ENCODE results near the gene FADD. TPM values are rescaled to one million over a fixed set of nuclear protein-coding genes. Genes with fewer than 3 reads are reported as not detected.
A peak's percentile ranks its signal among the peaks of the same experiment; 100 is the strongest.
"Not testable (repeated sequence)": the region's sequence is repeated elsewhere in the genome, so short reads cannot be mapped to it uniquely, and the experiment has no call there.

FADD gene
- total RNA-seq, 2 experiments from 2014 or later = 40.4 to 41.3 TPM

DNA sequence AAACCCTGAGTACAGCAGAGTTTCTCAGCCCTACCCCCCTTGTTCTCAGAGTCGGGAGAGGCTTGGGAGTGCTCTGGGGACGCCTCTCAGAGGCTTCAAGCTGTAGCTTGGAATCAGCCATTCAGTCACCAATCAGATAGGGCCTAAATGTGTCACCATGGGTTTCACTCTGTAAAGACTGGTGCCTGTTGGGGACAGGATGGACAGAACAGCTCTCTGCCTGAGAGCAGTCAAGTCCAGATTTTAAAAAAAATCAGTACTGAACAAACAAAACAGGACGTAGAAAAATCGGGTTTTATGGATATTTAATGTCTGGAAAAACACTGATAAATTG is 1.3 kb downstream of the FADD start:
- DNase-seq = no peak

DNA sequence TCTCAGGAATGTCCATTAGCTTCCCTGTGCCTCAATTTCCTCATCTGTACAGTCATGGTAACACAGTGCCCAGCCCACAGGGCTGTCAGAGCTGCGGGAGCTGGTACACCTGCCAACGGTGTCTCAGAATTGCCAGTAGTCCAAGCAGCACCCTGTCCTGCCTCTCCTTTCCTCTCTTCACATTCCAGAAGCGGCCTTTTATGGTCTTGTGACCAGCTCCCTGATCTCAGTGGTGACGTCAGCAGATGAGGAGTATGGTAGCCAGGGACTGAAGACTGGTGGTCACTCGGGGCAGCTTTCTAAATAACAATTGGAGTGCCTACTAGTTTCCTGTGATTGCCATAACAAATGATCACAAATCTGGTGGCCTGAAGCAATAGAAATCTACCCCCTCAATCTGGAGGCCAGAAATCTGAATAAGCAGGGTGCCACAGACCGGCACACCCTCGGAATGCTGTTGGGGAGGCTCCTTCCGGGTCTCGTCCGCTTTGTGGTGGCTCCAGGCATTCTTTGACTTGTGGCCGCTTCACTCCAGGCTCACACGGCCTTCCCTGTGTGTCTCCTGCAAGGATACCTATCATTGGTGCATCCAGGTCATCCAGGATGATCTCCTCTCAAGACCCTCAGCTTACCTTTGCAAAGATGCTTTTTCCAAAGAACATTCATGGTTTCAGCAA is 2.1 kb downstream of the FADD start:
- POLR2A ChIA-PET = interaction anchor here (1.1 to 2.5 kb wide), 2 partner anchors 65 to 531 kb away, joined by 6 to 7 read pairs; partner anchors contain the start of genes LTO1 and PPFIA1
- peaks cover 34% of the 10 kb centered on the region for H3K36me3 Mint-ChIP-seq

More for the DNA sequence above, 1.3 kb downstream of the FADD start:
- POLR2A ChIA-PET = interaction anchor here (0.7 to 2.5 kb wide), 5 partner anchors 28 to 1248 kb away, joined by 3 to 7 read pairs (median 3); partner anchors contain the start of genes LTO1, NADSYN1 and PPFIA1
- peaks cover 29% of the 10 kb centered on the region for H3K36me3 Mint-ChIP-seq
- peak overlapping the region; percentile 96 for H3K4me3 Mint-ChIP-seq
- H3K27me3 Mint-ChIP-seq = peaks cover 3% of the 10 kb centered on the region
- peaks cover 36% of the 10 kb centered on the region for H3K4me1 Mint-ChIP-seq
- peak overlapping the region; percentile 98 for H3K27ac Mint-ChIP-seq
- no peaks in the 10 kb centered on the region for H3K9me3 Mint-ChIP-seq
- no peak for ATAC-seq (ENCODE audit: low read depth)

DNA sequence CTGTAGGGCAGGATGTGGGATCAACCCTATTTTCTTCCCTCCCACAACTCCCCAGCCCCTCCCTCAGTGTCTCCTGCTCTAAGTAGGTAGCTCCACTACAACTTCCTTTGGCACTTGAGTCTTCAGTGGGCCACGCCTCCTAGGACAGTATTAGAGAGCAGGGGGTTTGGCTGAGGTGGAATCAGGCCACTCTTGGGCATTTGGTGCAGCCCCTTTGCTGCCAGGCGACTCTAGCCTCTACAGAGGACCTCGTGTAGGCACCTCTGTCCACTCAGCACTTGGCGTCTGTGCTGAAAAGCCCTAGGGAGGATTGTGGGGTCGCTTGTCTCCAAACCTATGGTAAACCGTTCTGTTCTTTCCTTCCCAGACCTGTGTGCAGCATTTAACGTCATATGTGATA is 2.7 kb downstream of the FADD start:
- peak overlapping the region; percentile 96 for H3K4me3 Mint-ChIP-seq
- DNase-seq (no peak), ATAC-seq (ENCODE audit: low read depth) (no peak)
- no peaks in the 10 kb centered on the region for H3K9me3 Mint-ChIP-seq
- peaks cover 41% of the 10 kb centered on the region for H3K4me1 Mint-ChIP-seq
- peaks cover 34% of the 10 kb centered on the region for H3K36me3 Mint-ChIP-seq
- H3K27ac Mint-ChIP-seq = peak overlapping the region; percentile 98
- no peaks in the 10 kb centered on the region for H3K27me3 Mint-ChIP-seq
- POLR2A ChIA-PET = no interaction called here

More for the DNA sequence above, 2.1 kb downstream of the FADD start:
- peaks cover 41% of the 10 kb centered on the region for H3K4me1 Mint-ChIP-seq
- peak overlapping the region; percentile 96 for H3K4me3 Mint-ChIP-seq
- H3K27ac Mint-ChIP-seq = peak overlapping the region; percentile 98
- H3K9me3 Mint-ChIP-seq = no peaks in the 10 kb centered on the region
- DNase-seq (no peak), ATAC-seq (ENCODE audit: low read depth) (no peak)
- H3K27me3 Mint-ChIP-seq = no peaks in the 10 kb centered on the region

DNA sequence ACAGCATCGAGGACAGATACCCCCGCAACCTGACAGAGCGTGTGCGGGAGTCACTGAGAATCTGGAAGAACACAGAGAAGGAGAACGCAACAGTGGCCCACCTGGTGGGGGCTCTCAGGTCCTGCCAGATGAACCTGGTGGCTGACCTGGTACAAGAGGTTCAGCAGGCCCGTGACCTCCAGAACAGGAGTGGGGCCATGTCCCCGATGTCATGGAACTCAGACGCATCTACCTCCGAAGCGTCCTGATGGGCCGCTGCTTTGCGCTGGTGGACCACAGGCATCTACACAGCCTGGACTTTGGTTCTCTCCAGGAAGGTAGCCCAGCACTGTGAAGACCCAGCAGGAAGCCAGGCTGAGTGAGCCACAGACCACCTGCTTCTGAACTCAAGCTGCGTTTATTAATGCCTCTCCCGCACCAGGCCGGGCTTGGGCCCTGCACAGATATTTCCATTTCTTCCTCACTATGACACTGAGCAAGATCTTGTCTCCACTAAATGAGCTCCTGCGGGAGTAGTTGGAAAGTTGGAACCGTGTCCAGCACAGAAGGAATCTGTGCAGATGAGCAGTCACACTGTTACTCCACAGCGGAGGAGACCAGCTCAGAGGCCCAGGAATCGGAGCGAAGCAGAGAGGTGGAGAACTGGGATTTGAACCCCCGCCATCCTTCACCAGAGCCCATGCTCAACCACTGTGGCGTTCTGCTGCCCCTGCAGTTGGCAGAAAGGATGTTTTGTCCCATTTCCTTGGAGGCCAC is 3.3 kb downstream of the FADD start:
- DNase-seq (no peak), ATAC-seq (ENCODE audit: low read depth) (no peak)
- Mint-ChIP-seq H3K27me3 (no peaks in the 10 kb centered on the region), H3K9me3 (no peaks in the 10 kb centered on the region), H3K27ac (peak overlapping the region; percentile 98), H3K36me3 (peaks cover 34% of the 10 kb centered on the region), H3K4me1 (peaks cover 41% of the 10 kb centered on the region), H3K4me3 (no peak overlapping the region)
- POLR2A ChIA-PET = no interaction called here

DNA sequence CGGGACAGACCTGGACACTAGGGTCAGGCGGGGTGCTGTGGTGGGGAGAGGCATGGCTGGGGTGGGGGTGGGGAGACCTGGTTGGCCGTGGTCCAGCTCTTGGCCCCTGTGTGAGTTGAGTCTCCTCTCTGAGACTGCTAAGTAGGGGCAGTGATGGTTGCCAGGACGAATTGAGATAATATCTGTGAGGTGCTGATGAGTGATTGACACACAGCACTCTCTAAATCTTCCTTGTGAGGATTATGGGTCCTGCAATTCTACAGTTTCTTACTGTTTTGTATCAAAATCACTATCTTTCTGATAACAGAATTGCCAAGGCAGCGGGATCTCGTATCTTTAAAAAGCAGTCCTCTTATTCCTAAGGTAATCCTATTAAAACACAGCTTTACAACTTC is 3.9 kb downstream of the FADD start:
- Mint-ChIP-seq H3K27ac (no peak overlapping the region), H3K27me3 (no peaks in the 10 kb centered on the region), H3K4me3 (no peak overlapping the region), H3K9me3 (no peaks in the 10 kb centered on the region), H3K4me1 (peaks cover 39% of the 10 kb centered on the region), H3K36me3 (peaks cover 34% of the 10 kb centered on the region)
- DNase-seq = no peak
- POLR2A ChIA-PET = no interaction called here
- ATAC-seq (ENCODE audit: low read depth) = no peak

DNA sequence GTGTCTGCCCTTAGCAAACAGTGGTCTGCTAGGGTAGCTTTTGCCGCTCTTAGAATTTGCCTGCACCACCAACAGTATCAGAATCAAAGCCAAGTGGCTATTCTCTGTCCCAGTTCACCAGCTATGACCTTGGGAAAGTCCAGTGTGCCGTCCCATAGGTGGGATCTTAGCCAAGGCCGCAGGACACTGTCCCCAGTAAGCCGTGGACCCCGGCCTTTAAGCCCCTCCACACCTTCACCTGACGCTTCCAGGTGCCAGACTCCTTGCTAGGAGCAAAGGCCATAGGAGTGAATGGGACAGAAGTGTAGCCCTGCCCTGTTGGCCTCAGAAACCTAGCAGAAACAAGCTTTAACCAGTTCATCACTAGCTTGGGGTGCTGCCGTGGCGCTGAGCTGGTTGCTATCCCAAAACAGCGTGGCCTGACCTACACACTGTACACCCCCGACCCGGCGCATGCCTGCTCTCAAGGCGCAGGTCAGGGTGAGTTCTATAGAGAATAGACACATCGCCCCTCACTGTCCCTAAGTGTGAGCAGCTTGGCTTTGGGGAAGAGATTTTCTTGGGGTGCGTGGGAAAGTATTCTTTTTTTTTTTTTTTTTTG is 4.5 kb downstream of the FADD start:
- no peak for DNase-seq
- Mint-ChIP-seq H3K27me3 (no peaks in the 10 kb centered on the region), H3K9me3 (no peaks in the 10 kb centered on the region), H3K4me3 (no peak overlapping the region), H3K4me1 (peaks cover 36% of the 10 kb centered on the region), H3K27ac (no peak overlapping the region), H3K36me3 (peaks cover 34% of the 10 kb centered on the region)
- no peak for ATAC-seq (ENCODE audit: low read depth)
- POLR2A ChIA-PET = no interaction called here

DNA sequence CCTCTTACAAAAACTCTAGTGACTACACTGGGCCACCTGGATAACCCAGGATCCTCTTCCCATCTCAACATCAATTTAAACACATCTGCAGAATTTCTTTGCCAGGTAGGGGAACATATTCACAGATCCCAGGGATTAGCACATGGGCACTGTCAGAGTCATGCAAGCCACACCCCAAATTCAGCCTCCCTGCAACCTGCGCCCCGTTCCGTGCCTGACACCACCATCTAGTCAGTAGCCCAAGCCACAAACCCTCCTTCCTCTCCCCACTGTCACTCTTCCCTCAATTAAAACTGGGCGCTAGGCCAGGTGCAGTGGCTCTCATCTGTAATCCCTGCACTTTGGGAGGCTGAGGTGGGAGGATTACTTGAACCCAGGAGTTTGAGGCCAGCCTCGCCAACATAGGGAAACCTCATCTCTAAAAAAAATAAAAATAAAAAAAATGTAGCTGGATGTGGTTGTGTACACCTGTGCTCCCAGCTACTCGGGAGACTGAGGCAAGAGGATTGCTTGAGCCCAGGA is 6.4 kb downstream of the FADD start:
- Mint-ChIP-seq H3K4me3 (no peak overlapping the region), H3K27me3 (no peaks in the 10 kb centered on the region), H3K36me3 (peaks cover 32% of the 10 kb centered on the region), H3K27ac (no peak overlapping the region), H3K4me1 (peaks cover 31% of the 10 kb centered on the region), H3K9me3 (no peaks in the 10 kb centered on the region)
- POLR2A ChIA-PET = no interaction called here
- DNase-seq = no peak
- no peak for ATAC-seq (ENCODE audit: low read depth)

DNA sequence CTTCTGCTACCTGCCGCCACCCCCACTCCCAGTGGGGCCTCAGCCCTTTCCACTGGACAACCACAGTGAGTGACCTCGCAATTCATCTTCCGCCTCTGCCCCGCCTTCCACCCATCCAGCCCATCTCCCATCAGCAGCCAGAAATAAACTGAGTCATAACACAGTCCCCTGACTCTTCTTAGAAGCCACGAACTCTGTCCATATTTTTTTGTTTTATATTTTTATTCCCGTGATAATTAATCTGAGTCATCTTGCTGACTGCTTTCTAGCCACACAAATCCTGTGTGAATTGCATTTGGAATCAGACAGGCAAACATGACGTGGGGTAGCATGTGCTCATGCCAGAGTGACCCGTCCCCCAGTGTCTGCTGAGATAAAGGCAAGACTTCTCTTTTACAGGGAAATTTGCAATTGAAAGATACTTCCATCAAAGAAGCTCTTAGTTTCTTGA is 7.0 kb downstream of the FADD start:
- POLR2A ChIA-PET = no interaction called here
- ATAC-seq (ENCODE audit: low read depth) = no peak
- no peak for DNase-seq
- Mint-ChIP-seq H3K4me1 (peaks cover 24% of the 10 kb centered on the region), H3K27me3 (no peaks in the 10 kb centered on the region), H3K9me3 (no peaks in the 10 kb centered on the region), H3K4me3 (no peak overlapping the region), H3K27ac (no peak overlapping the region), H3K36me3 (peaks cover 26% of the 10 kb centered on the region)

DNA sequence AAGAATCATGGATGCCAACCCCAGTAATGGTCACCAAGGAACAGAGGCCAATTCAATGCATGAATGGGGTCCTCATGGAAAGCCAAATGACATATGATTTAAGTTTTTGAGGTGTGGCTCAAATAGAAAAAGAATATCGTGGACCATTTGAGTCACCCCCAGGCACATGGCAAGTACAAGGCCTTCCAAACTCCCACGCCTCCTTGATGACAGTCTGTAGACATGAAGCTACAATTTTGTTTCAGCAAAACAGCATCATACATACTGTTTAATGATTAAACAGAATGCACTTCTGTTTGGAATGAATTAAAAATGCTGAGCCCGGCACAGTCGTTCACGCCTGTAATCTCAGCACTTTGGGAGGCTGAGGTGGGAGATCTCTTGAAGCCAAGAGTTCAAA is 7.4 kb downstream of the FADD start:
- Mint-ChIP-seq H3K4me3 (no peak overlapping the region), H3K9me3 (no peaks in the 10 kb centered on the region), H3K4me1 (peaks cover 20% of the 10 kb centered on the region), H3K27me3 (no peaks in the 10 kb centered on the region), H3K36me3 (peaks cover 23% of the 10 kb centered on the region), H3K27ac (no peak overlapping the region)
- POLR2A ChIA-PET = no interaction called here
- ATAC-seq (ENCODE audit: low read depth) = no peak
- no peak for DNase-seq

DNA sequence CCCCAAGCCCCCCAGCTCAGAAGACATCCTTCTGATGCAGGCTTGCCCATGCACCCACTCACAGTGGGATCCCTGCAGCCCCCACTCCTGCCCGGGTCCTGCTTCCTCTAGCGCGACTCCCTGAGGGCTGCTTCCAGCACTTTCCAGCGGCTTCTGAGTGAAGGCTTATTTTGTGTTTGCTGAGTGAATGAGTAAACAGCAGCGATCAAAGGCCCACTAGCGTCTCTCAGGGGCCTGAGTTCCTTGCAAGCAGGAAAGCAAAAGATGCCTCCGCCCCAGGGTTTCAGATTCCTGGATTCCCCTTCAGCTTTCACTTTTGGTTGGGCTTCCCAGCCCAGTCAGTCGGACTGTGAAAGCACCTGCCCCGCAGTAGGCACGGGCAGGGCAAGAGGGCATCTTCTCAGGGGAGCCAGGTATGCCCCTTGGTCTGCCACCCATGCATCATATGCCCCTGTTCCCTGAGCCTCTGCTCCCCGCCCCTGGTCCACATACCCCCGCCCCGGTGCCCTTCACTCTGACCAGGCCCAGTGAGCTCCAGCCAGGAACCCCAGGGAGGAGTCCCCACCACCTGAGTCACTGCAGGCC is 9.2 kb downstream of the FADD start:
- POLR2A ChIA-PET = interaction anchor here (0.9 kb wide), 1 partner anchor 9 kb away, joined by 3 read pairs; the partner anchor contains the start of gene FADD
- H3K27me3 Mint-ChIP-seq = no peaks in the 10 kb centered on the region
- peaks cover 15% of the 10 kb centered on the region for H3K36me3 Mint-ChIP-seq
- no peak overlapping the region for H3K4me3 Mint-ChIP-seq
- H3K27ac Mint-ChIP-seq = peak overlapping the region; percentile 42
- no peak for ATAC-seq (ENCODE audit: low read depth)
- no peaks in the 10 kb centered on the region for H3K9me3 Mint-ChIP-seq
- H3K4me1 Mint-ChIP-seq = peaks cover 11% of the 10 kb centered on the region
- no peak for DNase-seq

DNA sequence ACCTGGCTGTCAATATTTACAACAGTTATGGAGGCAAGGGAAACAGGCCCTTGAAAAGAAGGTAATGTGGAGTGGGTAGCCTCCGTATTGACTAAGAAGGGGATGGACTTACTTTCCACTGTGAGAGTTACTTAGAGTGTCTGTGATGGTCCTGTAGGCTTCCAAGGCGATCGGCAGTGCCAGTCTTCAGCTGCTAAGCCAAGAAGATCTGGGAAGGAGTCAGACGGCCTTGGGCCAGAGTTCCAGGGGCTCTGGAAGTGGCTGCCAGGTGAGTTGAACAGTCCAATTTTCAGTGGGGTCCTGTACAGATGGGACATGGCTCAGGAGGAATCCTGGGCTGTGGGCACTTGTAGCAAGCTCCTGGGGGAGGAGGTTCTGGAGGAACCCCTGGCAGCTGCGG is 14.3 kb downstream of the FADD start:
- not testable (repeated sequence) for H3K4me1 Mint-ChIP-seq, H3K9me3 Mint-ChIP-seq, DNase-seq

DNA sequence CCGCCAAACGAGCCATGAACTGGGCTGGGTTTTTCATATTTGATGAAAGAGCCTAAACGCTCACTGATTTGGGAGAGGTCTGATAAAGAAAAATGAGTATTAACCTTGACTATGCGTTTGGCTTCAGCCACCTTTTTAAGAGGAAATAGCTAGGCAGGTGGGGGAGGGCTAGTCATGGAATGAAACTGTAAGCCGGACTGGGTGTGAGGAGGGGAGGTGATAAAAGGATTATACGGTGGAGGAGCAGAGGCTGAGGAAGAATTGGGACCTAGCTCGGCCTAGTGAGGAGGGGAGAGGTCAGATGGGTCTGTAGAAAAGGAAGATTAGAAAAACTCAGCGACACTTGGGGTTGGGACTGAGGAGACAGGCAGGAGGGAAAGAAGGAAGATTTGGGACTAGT is 15.0 kb downstream of the FADD start:
- H3K9me3 Mint-ChIP-seq; H3K4me3 Mint-ChIP-seq; DNase-seq; H3K36me3 Mint-ChIP-seq; POLR2A ChIA-PET; ATAC-seq (ENCODE audit: low read depth); H3K4me1 Mint-ChIP-seq; H3K27ac Mint-ChIP-seq: not testable (repeated sequence)
- peaks cover 14% of the 10 kb centered on the region for H3K27me3 Mint-ChIP-seq

More for the DNA sequence above, 14.3 kb downstream of the FADD start:
- H3K27ac Mint-ChIP-seq; H3K4me3 Mint-ChIP-seq; POLR2A ChIA-PET; H3K36me3 Mint-ChIP-seq; ATAC-seq (ENCODE audit: low read depth): not testable (repeated sequence)
- H3K27me3 Mint-ChIP-seq = peaks cover 11% of the 10 kb centered on the region

DNA sequence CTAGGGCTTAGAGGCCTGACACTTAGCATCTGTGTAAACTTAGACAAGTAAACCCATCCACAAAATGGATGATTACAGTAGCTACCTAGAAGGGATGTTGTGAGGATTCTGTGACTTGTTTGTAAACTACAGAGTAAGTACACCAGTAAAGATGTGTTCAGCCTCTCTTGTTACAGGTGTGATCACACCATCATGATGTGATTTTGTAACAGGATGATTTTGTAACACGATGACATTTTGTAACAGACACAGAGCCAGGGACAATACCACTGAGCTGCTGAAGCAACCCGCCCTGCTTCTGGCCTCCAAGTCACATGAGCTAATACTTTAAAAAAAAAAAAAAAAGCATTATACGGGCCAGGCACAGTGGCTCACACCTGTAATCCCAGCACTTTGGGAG is 17.0 kb downstream of the FADD start:
- Mint-ChIP-seq H3K27me3 (peaks cover 26% of the 10 kb centered on the region), H3K4me3 (no peak overlapping the region), H3K9me3 (no peaks in the 10 kb centered on the region), H3K4me1 (no peaks in the 10 kb centered on the region), H3K36me3 (no peaks in the 10 kb centered on the region), H3K27ac (no peak overlapping the region)
- no peak for DNase-seq
- no peak for ATAC-seq (ENCODE audit: low read depth)
- POLR2A ChIA-PET = no interaction called here
